GM19328 (cell line): ENCODE data around the gene FANCG.

Experiments used
- ATAC-seq: cut with Tn5 transposase; IDR thresholded peaks from one replicate; pipeline ENCODE4 v1.9.1; 2021; ENCODE audit warnings: mild to moderate bottlenecking, moderate library complexity; ENCODE audit not compliant: unreplicated experiment

FANCG gene

GRCh38 chr9:35027374-35027773 lies 52.4 kb downstream of the FANCG start:
- no peak for ATAC-seq

DNA sequence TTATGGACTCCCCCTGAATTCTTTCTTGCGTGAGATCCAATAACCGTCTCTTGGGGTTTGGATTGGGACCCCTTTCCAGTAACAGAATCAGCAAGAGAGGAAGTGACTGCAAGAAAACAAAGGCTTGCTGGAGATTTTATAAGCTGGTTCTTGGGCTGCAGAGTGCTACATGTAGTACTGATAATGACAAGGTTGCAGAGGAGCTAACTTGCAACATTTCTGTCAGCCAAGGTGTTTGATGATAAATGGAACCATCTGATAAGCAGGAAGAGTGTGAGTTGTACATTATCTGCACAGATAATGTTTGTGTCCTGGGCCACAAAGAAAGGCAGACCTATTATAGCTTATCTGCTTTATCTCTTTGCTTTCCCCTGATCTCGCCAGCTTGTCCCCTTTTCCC lies 53.1 kb downstream of the FANCG start:
- ATAC-seq, result no peak
